DMS79 (cell line): ENCODE results near the gene SLC25A47.
A peak's percentile ranks its signal among the peaks of the same experiment; 100 is the strongest.
"Not testable (repeated sequence)": the region's sequence is repeated elsewhere in the genome, so short reads cannot be mapped to it uniquely, and the experiment has no call there.

ENCODE experiments used
- DNase-seq: peaks from one replicate; lab custom pipeline; 2025; lab: John Stamatoyannopoulos, UW

The SLC25A47 gene

GRCh38 chr14:100323121-100323941 is at the start of gene SLC25A47:
Gene SLC25A47 (plus strand): TSS chr14:100323339. CDS start chr14:100323415, 76 bp downstream.
- DNase-seq = no peak

GRCh38 chr14:100274250-100274649 is 48.9 kb upstream of the SLC25A47 start:
- DNase-seq = no peak

GRCh38 chr14:100275214-100275613 is 47.9 kb upstream of the SLC25A47 start:
- DNase-seq = no peak

- DNase-seq = peak; percentile 96
These were observed 44.4 kb upstream of the SLC25A47 start for GRCh38 chr14:100278702-100279101.

- DNase-seq = no peak
These were observed 44.0 kb upstream of the SLC25A47 start for GRCh38 chr14:100279133-100279532.

- no peak for DNase-seq
These were observed 43.6 kb upstream of the SLC25A47 start for GRCh38 chr14:100279563-100279962.

GRCh38 chr14:100281286-100282082 is 41.7 kb upstream of the SLC25A47 start:
- peak; percentile 95 for DNase-seq

- DNase-seq = no peak
These were observed 41.1 kb upstream of the SLC25A47 start for GRCh38 chr14:100282083-100282350.

- no peak for DNase-seq
These were observed 40.2 kb upstream of the SLC25A47 start for GRCh38 chr14:100282766-100283419.

GRCh38 chr14:100283436-100283835 is 39.7 kb upstream of the SLC25A47 start:
- not testable (repeated sequence) for DNase-seq

GRCh38 chr14:100283984-100284881 is 38.9 kb upstream of the SLC25A47 start:
- no peak for DNase-seq

- DNase-seq = peak; percentile 47
These were observed 37.9 kb upstream of the SLC25A47 start for GRCh38 chr14:100285021-100285912.

- no peak for DNase-seq
These were observed 37.2 kb upstream of the SLC25A47 start for GRCh38 chr14:100285913-100286400.

- DNase-seq = no peak
These were observed 36.5 kb upstream of the SLC25A47 start for GRCh38 chr14:100286484-100287191.

- DNase-seq = no peak
These were observed 35.7 kb upstream of the SLC25A47 start for GRCh38 chr14:100287202-100287997.

- not testable (repeated sequence) for DNase-seq
These were observed 35.2 kb upstream of the SLC25A47 start for GRCh38 chr14:100287998-100288295.

- DNase-seq = no peak
These were observed 34.6 kb upstream of the SLC25A47 start for GRCh38 chr14:100288382-100289185.

GRCh38 chr14:100289916-100290606 is 33.1 kb upstream of the SLC25A47 start:
- no peak for DNase-seq
